SK-N-DZ (cell line): ENCODE data around the gene FER.
"Not testable (repeated sequence)": the region's sequence is repeated elsewhere in the genome, so short reads cannot be mapped to it uniquely, and the experiment has no call there.

Experiments
- DNase-seq: peaks from one replicate; pipeline ENCODE4 v3.0.0-alpha.2; 2015; ENCODE audit warnings: low spot score

The FER gene

GRCh38 chr5:108957333-108957732 is 209.6 kb downstream of the FER start:
- DNase-seq, result no peak

GRCh38 chr5:108966910-108967309 is 219.2 kb downstream of the FER start:
- no peak for DNase-seq

- no peak for DNase-seq
Measured at GRCh38 chr5:108974594-108974993, 226.9 kb downstream of the FER start.

GRCh38 chr5:108975697-108976096 is 228.0 kb downstream of the FER start:
- DNase-seq, result no peak

DNA sequence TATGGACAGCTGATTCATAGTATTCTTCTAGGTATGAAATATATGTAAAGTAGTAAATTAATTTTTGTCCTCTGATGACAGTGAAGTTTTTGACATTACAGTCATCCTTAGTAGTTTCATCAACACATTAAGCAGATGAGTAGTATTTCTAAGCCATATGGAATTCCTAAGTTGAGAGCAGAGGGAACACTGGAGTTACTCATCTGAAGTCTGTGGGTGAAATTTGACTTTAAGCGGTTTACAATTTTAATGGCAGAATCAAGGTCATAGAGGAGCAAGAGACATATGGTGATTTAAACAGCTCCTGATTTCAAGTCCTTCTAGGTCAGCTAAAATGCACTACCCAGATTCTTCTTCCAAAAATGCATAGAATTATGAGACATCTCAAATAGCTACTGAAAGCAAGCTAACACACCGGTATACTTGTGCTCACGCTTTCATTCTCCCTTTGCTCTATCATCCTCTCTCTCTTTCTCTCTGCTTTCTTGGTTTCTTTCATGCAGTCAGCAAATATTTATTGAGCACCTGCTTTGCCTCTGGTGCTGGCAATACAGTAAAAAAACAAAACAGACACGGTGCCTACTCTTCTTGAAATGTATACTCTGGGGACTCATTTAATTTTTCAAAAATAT is 235.9 kb downstream of the FER start:
- no peak for DNase-seq

DNA sequence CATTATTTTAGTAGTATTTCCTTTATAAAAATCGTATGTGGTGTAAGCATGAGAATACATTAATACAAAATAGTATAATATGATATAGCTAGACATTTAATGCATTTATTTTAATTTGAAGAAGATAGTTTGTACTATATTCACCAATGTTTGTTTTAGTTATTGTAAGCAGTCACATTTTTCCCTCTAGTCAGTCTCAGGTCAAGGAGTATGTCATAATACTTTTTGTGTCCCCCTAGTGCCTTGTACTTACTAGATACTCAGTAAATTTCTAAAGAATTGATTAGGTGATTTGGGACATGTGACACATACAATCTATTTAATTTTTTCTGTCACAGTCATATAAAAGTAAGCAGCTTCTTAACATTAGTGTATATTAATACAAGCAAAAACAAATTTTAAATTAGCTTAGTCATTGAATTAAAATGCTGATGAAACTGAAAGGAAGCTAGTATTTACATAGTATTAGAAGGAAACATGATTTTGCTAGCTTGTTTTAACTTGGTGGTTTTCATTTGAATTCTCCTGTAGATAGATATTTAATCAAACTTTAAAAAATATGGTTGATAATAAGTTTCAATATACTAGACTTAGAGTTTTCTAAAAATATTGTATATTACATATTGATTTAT is 242.2 kb downstream of the FER start:
- no peak for DNase-seq

GRCh38 chr5:108992396-108993085 is 244.8 kb downstream of the FER start:
- DNase-seq, result not testable (repeated sequence)

DNA sequence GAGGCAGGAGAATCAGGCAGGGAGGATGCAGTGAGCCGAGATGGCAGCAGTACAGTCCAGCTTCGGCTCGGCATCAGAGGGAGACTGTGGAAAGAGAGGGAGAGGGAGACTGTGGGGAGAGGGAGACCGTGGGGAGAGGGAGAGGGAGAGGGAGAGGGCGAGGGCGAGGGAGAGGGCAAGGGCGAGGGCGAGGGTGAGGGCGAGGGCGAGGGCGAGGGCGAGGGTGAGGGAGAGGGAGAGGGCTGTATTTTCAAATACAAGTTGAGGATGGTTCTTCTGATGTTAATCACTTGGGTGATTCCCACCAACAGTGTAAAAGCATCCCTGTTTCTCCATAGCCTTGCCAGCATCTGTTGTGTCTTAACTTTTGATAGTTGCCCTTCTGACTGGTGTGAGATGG is 245.7 kb downstream of the FER start:
- not testable (repeated sequence) for DNase-seq

DNA sequence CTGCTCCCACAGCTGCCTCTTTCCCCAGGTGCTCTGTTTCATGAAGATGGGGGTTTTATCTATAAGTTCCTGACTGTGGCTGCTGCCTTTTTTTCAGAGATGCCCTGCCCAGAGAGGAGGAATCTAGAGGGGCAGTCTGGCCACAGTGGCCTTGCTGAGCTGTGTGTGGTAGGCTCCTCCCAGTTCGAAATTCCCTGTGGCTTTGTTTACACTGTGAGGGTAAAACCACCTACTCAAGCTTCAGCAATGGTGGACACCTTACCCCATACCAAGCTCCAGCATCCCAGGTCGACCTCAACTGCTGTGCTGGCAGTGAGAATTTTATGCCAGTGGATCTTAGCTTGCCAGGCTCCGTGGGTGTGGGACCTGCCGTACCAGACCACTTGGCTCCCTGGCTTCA is 250.0 kb downstream of the FER start:
- no peak for DNase-seq

- no peak for DNase-seq
Measured at GRCh38 chr5:108998216-108998615, 250.5 kb downstream of the FER start.

- no peak for DNase-seq
Measured at GRCh38 chr5:109003928-109004327, 256.2 kb downstream of the FER start.

GRCh38 chr5:109005297-109006009 is 257.8 kb downstream of the FER start:
- no peak for DNase-seq

GRCh38 chr5:109006129-109006528 is 258.4 kb downstream of the FER start:
- DNase-seq, result no peak

GRCh38 chr5:109016300-109016699 is 268.6 kb downstream of the FER start:
- DNase-seq, result peak; percentile 21

GRCh38 chr5:109022056-109022455 is 274.4 kb downstream of the FER start:
- DNase-seq, result no peak

DNA sequence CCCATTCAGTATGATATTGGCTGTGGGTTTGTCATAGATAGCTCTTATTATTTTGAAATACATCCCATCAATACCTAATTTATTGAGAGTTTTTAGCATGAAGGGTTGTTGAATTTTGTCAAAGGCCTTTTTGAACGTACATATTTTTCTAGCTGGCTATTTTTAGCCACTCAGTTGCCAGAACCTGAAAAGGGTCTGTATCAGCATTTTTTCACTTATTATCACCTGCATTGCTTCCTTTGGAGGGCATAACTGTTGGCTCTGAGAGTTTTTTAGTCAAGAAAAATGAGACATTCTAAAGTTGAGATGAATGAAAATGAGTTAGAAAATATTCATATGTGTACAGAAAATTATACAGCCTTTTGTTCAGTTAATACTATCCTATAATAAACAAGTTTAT is 278.0 kb downstream of the FER start:
- DNase-seq, result not testable (repeated sequence)

- DNase-seq, result no peak
Measured at GRCh38 chr5:109027983-109028607, 280.4 kb downstream of the FER start.

DNA sequence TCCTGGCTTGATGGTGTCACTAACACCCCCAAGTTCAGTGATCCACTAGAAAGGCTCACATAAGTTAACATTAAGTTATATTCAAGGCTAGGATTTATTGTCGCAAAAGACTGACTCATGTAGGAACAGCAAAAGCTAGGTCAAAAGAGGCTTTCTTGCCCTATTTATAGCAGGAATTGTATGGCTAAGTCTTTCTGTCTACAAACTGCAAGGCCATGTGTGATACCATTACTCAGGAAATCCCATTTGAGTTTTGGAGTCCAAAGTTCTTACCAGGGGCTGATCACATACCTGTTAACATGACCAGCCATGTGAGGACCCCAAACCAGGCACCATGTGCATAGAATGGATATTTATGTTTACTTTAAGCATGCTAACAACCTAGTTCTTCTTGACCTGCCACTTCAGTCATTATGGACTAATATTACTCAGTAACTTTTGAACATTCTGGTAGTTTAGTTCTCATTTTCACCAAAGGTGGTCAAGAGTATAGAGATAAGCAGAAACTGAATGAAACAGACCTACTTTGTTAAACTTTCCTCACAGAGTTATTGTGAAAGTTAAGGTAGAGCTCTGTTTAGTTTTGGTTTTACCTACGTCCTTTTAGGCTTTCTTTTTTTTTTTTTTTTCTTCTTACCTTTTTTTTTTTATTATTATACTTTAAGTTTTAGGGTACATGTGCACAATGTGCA is 281.1 kb downstream of the FER start:
- DNase-seq, result no peak

DNA sequence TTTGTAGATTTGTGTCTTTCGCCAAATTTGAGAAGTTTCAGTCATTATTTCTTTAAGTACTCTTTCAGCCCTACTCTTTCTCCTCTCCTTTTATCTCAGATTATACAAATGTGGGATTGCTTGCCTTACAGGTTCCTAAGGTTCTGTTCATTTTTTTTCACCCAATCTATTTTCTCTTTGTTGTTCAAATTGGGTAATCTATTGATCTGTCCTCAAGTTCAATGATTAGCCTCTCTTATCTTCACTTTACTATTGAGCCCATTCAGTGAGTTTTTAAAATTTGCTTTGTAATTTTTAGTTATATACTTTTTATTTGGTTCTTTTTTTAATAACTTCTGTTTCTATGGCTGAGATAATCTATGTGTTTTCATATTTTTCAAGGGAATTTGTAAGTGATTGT is 282.1 kb downstream of the FER start:
- no peak for DNase-seq

DNA sequence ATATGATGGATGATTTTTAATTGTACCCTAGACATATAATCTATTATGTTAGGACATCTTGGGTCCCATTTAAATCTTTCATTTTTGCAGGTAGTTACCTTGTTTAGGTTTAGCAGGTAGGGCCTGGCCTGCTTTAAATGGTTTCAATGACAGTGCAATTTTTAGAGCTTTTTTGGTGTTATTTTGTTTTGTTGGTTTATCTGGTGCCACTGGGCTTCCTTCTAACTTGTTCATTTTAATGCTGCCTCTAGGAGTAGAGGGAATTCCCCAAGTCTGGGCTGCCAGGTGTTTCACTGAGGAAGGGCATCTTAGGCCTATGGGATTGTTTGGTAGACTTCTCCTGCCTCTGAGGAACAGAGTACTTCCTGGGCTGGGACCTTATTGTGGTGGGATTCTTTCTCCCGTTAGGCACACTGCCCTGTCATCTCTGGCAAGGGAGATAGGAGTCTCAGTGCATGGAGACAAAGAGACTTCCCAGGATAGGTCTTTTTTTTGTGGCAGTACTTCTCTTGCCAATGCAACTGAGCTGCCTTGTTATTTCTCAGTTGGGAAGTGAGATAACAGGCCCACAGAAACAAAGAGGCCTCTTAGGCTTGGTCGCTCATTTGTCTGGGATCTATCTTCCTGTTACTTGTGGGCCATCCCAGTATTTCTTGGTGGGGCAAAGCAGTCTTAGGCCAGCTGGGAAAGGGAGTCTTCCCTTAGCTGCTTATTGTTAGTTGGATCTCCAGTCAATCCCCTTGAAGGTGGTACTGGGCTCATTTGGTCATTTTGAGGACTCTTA is 282.9 kb downstream of the FER start:
- no peak for DNase-seq

- no peak for DNase-seq
Measured at GRCh38 chr5:109034306-109034705, 286.6 kb downstream of the FER start.
